ENCODE data around the gene VENTX. TPM values are rescaled to one million over a fixed set of nuclear protein-coding genes. Genes with fewer than 3 reads are reported as not detected.

VENTX gene
- total and polyA plus RNA-seq, 2 donors = 1.3 TPM; not detected in 1

GRCh38 chr10:133282846-133283390 lies 45.3 kb downstream of the VENTX start:
- Histone ChIP-seq H3K36me3 (ENCODE audit: insufficient read depth) (peaks cover 7% of the 10 kb centered on the region), H3K4me1 (ENCODE audit: insufficient read depth) (no peaks in the 10 kb centered on the region), H3K27ac (ENCODE audit: low read depth) (no peak overlapping the region), H3K4me3 (ENCODE audit: low read depth, low read length) (no peak overlapping the region)
- DNase-seq (ENCODE audit: extremely low spot score) = no peak
- WGBS = 92% methylated on average over 24 of the region's 24 CpGs

GRCh38 chr10:133283931-133284330 lies 46.3 kb downstream of the VENTX start:
- no peak overlapping the region for H3K4me3 ChIP-seq (ENCODE audit: low read depth, low read length)
- H3K4me1 ChIP-seq (ENCODE audit: insufficient read depth) = no peaks in the 10 kb centered on the region
- H3K27ac ChIP-seq (ENCODE audit: low read depth) = no peak overlapping the region
- DNase-seq (ENCODE audit: extremely low spot score) = no peak
- WGBS = 94% methylated on average over 24 of the region's 24 CpGs
- peaks cover 9% of the 10 kb centered on the region for H3K36me3 ChIP-seq (ENCODE audit: insufficient read depth)

GRCh38 chr10:133285217-133285616 lies 47.6 kb downstream of the VENTX start:
- WGBS = 95% methylated on average over 36 of the region's 36 CpGs
- peaks cover 9% of the 10 kb centered on the region for H3K36me3 ChIP-seq (ENCODE audit: insufficient read depth)
- no peak overlapping the region for H3K27ac ChIP-seq (ENCODE audit: low read depth)
- H3K4me3 ChIP-seq (ENCODE audit: low read depth, low read length) = no peak overlapping the region
- DNase-seq (ENCODE audit: extremely low spot score) = no peak
- no peaks in the 10 kb centered on the region for H3K4me1 ChIP-seq (ENCODE audit: insufficient read depth)

GRCh38 chr10:133286366-133286765 lies 48.7 kb downstream of the VENTX start:
- no peak for DNase-seq (ENCODE audit: extremely low spot score)
- Histone ChIP-seq H3K4me3 (ENCODE audit: low read depth, low read length) (no peak overlapping the region), H3K27ac (ENCODE audit: low read depth) (no peak overlapping the region), H3K36me3 (ENCODE audit: insufficient read depth) (peaks cover 6% of the 10 kb centered on the region), H3K4me1 (ENCODE audit: insufficient read depth) (no peaks in the 10 kb centered on the region)
- WGBS = 92% methylated on average over 18 of the region's 18 CpGs

- no peak for DNase-seq (ENCODE audit: extremely low spot score)
- 95% methylated on average over 46 of the region's 46 CpGs for WGBS
- H3K4me1 ChIP-seq (ENCODE audit: insufficient read depth) = no peaks in the 10 kb centered on the region
- peaks cover 7% of the 10 kb centered on the region for H3K36me3 ChIP-seq (ENCODE audit: insufficient read depth)
- no peak overlapping the region for H3K27ac ChIP-seq (ENCODE audit: low read depth)
- no peak overlapping the region for H3K4me3 ChIP-seq (ENCODE audit: low read depth, low read length)
Measured at GRCh38 chr10:133287832-133288500, 50.3 kb downstream of the VENTX start.

- Histone ChIP-seq H3K36me3 (ENCODE audit: insufficient read depth) (peaks cover 9% of the 10 kb centered on the region), H3K4me1 (ENCODE audit: insufficient read depth) (no peaks in the 10 kb centered on the region), H3K4me3 (ENCODE audit: low read depth, low read length) (no peak overlapping the region), H3K27ac (ENCODE audit: low read depth) (no peak overlapping the region)
- 96% methylated on average over 24 of the region's 24 CpGs for WGBS
- no peak for DNase-seq (ENCODE audit: extremely low spot score)
Measured at GRCh38 chr10:133289761-133290160, 52.1 kb downstream of the VENTX start.

Other genes starting within 250 kb of the VENTX start
- gene ADGRA1, start 149.9 kb upstream of the VENTX start, total RNA-seq = not detected
- 0.03 TPM for gene ADGRA1, start 149.9 kb upstream of the VENTX start, polyA plus RNA-seq
- 1.2 TPM for gene KNDC1, start 77.6 kb upstream of the VENTX start, total RNA-seq
- 0.47 TPM for gene KNDC1, start 77.6 kb upstream of the VENTX start, polyA plus RNA-seq
- not detected for gene UTF1, start 7.6 kb upstream of the VENTX start, total RNA-seq
- gene UTF1, start 7.6 kb upstream of the VENTX start, polyA plus RNA-seq = not detected
- 3.0 TPM for gene ADAM8, start 39.0 kb downstream of the VENTX start, total RNA-seq
- gene ADAM8, start 39.0 kb downstream of the VENTX start, polyA plus RNA-seq = 5.7 TPM
- gene TUBGCP2, start 71.0 kb downstream of the VENTX start, total RNA-seq = 27.8 TPM
- gene TUBGCP2, start 71.0 kb downstream of the VENTX start, polyA plus RNA-seq = 35.6 TPM
- gene ZNF511, start 71.1 kb downstream of the VENTX start, total RNA-seq = 24.1 TPM
- 41.5 TPM for gene ZNF511, start 71.1 kb downstream of the VENTX start, polyA plus RNA-seq
- gene CALY, start 99.0 kb downstream of the VENTX start, total RNA-seq = 0.79 TPM
- 1.1 TPM for gene CALY, start 99.0 kb downstream of the VENTX start, polyA plus RNA-seq
- gene PRAP1, start 109.5 kb downstream of the VENTX start, total RNA-seq = not detected
- gene PRAP1, start 109.5 kb downstream of the VENTX start, polyA plus RNA-seq = 0.19 TPM
- 5.2 TPM for gene FUOM, start 120.2 kb downstream of the VENTX start, total RNA-seq
- 16.9 TPM for gene FUOM, start 120.2 kb downstream of the VENTX start, polyA plus RNA-seq
- 43.0 TPM for gene ECHS1, start 135.5 kb downstream of the VENTX start, total RNA-seq
- 93.9 TPM for gene ECHS1, start 135.5 kb downstream of the VENTX start, polyA plus RNA-seq
- gene PAOX, start 141.4 kb downstream of the VENTX start, total RNA-seq = 4.3 TPM
- 8.9 TPM for gene PAOX, start 141.4 kb downstream of the VENTX start, polyA plus RNA-seq
- gene MTG1, start 156.3 kb downstream of the VENTX start, total RNA-seq = 32.0 TPM
- 34.5 TPM for gene MTG1, start 156.3 kb downstream of the VENTX start, polyA plus RNA-seq
- gene SPRN, start 186.8 kb downstream of the VENTX start, total RNA-seq = 0.74 TPM
- 0.19 TPM for gene SPRN, start 186.8 kb downstream of the VENTX start, polyA plus RNA-seq
- 3.3 TPM for gene SCART1, start 216.1 kb downstream of the VENTX start, total RNA-seq
- 0.86 TPM for gene SCART1, start 216.1 kb downstream of the VENTX start, polyA plus RNA-seq

All from urinary bladder (tissue), 4 donors.